ENCODE data around the gene TMEM170B.

DNA sequence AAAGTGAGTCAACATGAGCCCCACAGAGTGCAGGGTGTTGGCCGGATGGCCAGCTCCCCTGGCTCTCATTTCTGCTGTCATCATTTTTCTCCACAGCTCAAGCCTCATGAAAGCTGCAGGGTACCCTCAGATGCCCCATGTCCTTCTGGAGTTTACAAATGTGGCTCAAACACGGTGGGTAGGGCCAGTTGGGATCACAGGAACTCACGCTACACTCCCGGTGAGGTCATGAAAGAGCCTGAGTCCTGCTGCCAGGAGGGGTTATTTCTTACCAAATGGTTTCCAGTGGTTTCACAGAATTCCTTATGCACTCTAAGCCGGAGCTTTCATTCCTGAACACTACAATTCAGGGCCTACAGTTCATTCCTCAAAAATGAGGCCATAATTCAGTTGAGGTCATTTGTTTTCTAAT lies 78.7 kb downstream of the TMEM170B start:
- TF ChIP-seq EZH2 (IDR thresholded peaks at IDR 0.05) (no peak), POLR2AphosphoS5 (IDR thresholded peaks at IDR 0.05; ENCODE audit: borderline replicate concordance, low read depth, low read length) (no peak)

All from SK-N-MC (cell line).